T-helper 2 cell treated with Interferon-gamma antibody and Interleukin-4, amounts not matched to agents 5 μg/mL and 100 μg/mL, for 36 hours (primary cell): ENCODE measurements around the gene ZDHHC11.
"Not testable (repeated sequence)": the region's sequence is repeated elsewhere in the genome, so short reads cannot be mapped to it uniquely, and the experiment has no call there.

ENCODE experiments used
- DNase-seq: peaks from one replicate; pipeline ENCODE4 v3.0.0; 2021; ENCODE audit warnings: low spot score
- H3K27ac Mint-ChIP-seq: one replicate; pipeline ENCODE4 v1.8.0; 2021; ENCODE audit warnings: mild to moderate bottlenecking, mixed read lengths
- H3K27me3 Mint-ChIP-seq: one replicate; pipeline ENCODE4 v1.8.0; 2021; ENCODE audit warnings: low read depth, mixed read lengths
- H3K36me3 Mint-ChIP-seq: one replicate; pipeline ENCODE4 v1.8.0; 2021; ENCODE audit warnings: low read depth, mixed read lengths
- H3K4me1 Mint-ChIP-seq: one replicate; pipeline ENCODE4 v1.8.0; 2021; ENCODE audit warnings: low read depth, mixed read lengths
- H3K4me3 Mint-ChIP-seq: one replicate; pipeline ENCODE4 v1.8.0; 2022; ENCODE audit warnings: mild to moderate bottlenecking, moderate library complexity, mixed read lengths
- H3K9me3 Mint-ChIP-seq: one replicate; pipeline ENCODE4 v1.8.0; 2021; ENCODE audit warnings: mixed read lengths

ZDHHC11 gene

DNA sequence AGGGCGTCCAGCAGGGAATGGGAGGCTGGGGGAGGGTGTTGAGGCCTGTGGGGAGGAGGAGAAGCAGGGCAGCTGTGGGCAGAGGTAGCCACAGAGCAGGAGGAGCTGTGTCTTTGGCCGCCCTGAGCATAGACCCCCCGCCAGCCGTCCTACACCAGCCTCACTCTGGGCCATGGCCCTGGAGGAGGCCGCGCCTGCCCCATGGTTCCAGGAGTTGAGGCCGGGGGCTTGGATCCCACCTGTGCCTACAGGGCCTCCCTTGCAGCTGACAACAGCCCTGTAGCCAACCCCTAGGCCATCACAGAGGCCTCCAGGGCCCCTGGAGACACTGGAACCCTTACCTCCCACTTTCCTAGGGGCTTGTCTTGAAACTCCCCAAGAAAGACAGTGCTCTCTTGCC is 3.0 kb downstream of the ZDHHC11 start:
- H3K36me3 Mint-ChIP-seq, DNase-seq, H3K27me3 Mint-ChIP-seq, H3K27ac Mint-ChIP-seq, H3K9me3 Mint-ChIP-seq, H3K4me3 Mint-ChIP-seq, H3K4me1 Mint-ChIP-seq: not testable (repeated sequence)

- H3K27ac Mint-ChIP-seq, H3K4me3 Mint-ChIP-seq, H3K4me1 Mint-ChIP-seq: not testable (repeated sequence)
Measured at GRCh38 chr5:847212-847611, 3.6 kb downstream of the ZDHHC11 start.

GRCh38 chr5:846602-847091 is 4.1 kb downstream of the ZDHHC11 start:
- not testable (repeated sequence) for H3K4me1 Mint-ChIP-seq, H3K27ac Mint-ChIP-seq, H3K4me3 Mint-ChIP-seq, H3K27me3 Mint-ChIP-seq, H3K9me3 Mint-ChIP-seq, H3K36me3 Mint-ChIP-seq
- peak; percentile 17 for DNase-seq

More at GRCh38 chr5:847212-847611, 3.6 kb downstream of the ZDHHC11 start:
- DNase-seq, H3K36me3 Mint-ChIP-seq, H3K9me3 Mint-ChIP-seq, H3K27me3 Mint-ChIP-seq: not testable (repeated sequence)

DNA sequence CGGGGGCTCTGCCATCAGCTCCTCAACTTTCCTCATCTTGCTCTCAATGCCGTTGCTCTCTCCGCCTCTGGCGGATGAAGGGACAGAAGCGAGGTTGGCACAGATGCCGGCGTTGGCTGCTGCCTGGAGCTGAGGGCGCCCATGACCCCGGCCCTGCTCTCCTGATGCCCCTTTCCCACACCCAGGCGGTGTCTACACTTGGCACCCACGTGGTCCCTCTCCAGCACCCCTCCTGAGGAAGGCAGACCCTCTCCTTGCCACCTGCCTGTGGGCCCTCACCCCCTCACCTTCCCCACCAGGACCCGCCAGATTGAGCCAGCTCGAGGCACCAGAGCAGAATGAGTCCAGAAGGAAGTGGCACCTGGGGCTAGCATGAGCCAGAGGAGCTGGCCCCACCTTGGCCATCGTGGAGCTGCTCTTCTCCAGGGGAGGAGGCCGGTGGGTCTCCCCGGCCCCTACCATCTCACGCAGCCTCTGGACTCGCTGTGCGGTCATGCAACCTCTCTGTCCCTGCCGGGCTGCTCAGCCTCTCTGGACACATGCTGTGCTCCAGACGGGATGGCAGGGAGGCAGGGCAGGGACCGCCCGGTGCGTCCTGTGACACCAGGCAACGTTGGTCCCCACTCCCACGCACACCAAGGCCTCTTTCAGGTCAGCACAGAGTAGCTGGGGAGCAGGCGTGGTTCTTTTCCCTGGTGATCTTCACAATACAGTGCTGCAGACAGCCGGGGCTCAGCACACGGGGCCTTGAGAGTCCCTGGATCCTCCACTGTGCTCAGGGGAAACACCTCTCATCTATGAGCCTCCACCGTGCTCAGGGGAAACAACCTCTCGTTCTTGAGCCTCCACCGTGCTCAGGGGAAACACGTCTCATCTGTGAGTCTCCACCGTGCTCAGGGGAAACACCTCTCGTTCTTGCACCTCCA is 4.8 kb downstream of the ZDHHC11 start:
- not testable (repeated sequence) for H3K4me1 Mint-ChIP-seq, H3K27ac Mint-ChIP-seq, H3K4me3 Mint-ChIP-seq, DNase-seq, H3K9me3 Mint-ChIP-seq, H3K27me3 Mint-ChIP-seq, H3K36me3 Mint-ChIP-seq

- DNase-seq, H3K4me1 Mint-ChIP-seq, H3K27me3 Mint-ChIP-seq, H3K36me3 Mint-ChIP-seq, H3K27ac Mint-ChIP-seq, H3K9me3 Mint-ChIP-seq, H3K4me3 Mint-ChIP-seq: not testable (repeated sequence)
Measured at GRCh38 chr5:845031-845675, 5.6 kb downstream of the ZDHHC11 start.

- not testable (repeated sequence) for DNase-seq, H3K36me3 Mint-ChIP-seq, H3K27ac Mint-ChIP-seq, H3K9me3 Mint-ChIP-seq, H3K4me1 Mint-ChIP-seq, H3K4me3 Mint-ChIP-seq, H3K27me3 Mint-ChIP-seq
Measured at GRCh38 chr5:844426-844825, 6.4 kb downstream of the ZDHHC11 start.

- H3K36me3 Mint-ChIP-seq, H3K27me3 Mint-ChIP-seq, H3K9me3 Mint-ChIP-seq, H3K4me3 Mint-ChIP-seq, H3K4me1 Mint-ChIP-seq, DNase-seq, H3K27ac Mint-ChIP-seq: not testable (repeated sequence)
Measured at GRCh38 chr5:843926-844325, 6.9 kb downstream of the ZDHHC11 start.

- not testable (repeated sequence) for DNase-seq, H3K4me1 Mint-ChIP-seq, H3K36me3 Mint-ChIP-seq, H3K27ac Mint-ChIP-seq, H3K27me3 Mint-ChIP-seq, H3K4me3 Mint-ChIP-seq, H3K9me3 Mint-ChIP-seq
Measured at GRCh38 chr5:843371-843770, 7.4 kb downstream of the ZDHHC11 start.

DNA sequence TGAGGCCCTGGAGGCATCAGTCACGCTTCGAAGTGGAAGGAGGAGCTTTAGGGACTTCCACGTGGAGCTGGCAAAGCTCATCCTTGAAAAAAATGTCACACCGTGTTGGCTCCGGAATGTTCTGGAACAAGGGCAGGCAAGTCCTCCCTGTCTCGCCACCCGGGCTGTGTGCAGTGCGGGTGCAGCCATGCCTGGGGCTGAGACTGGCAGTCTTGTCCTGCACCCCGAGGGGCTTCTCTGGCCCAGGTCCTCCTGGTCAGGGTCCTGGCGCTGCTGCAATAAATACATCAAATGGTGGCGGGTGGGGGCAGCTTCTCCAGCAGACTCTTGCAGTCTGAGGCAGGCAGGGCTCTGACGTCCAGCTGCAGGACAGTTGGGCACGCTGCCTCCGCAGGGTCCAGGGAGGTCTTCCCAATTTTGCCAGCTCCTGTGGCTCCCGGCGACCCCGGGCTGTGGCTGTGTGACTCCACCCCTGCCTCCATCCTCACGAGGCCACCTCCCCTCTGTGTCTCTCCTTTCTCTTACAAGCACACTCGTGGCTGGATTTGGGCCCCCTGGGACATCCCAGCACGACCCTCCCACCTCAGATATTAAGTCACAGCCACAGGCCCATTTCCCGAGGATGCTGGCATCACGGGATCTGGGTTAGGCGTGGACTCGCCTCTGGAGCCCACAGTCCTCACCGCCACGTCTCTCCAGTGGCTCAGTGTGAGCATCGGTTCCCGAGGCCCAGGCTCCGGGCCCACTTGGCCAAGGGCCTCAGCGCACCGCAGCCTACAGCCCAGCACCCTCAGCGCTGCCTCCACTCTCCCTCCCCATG is 8.2 kb downstream of the ZDHHC11 start:
- H3K27ac Mint-ChIP-seq, H3K4me1 Mint-ChIP-seq, H3K27me3 Mint-ChIP-seq, H3K36me3 Mint-ChIP-seq, DNase-seq, H3K9me3 Mint-ChIP-seq, H3K4me3 Mint-ChIP-seq: not testable (repeated sequence)

- not testable (repeated sequence) for H3K4me3 Mint-ChIP-seq, H3K27me3 Mint-ChIP-seq, H3K36me3 Mint-ChIP-seq, H3K4me1 Mint-ChIP-seq, DNase-seq, H3K27ac Mint-ChIP-seq, H3K9me3 Mint-ChIP-seq
Measured at GRCh38 chr5:841531-842401, 9.0 kb downstream of the ZDHHC11 start.

GRCh38 chr5:840974-841435 is 9.8 kb downstream of the ZDHHC11 start:
- not testable (repeated sequence) for DNase-seq, H3K9me3 Mint-ChIP-seq, H3K4me1 Mint-ChIP-seq, H3K27ac Mint-ChIP-seq, H3K27me3 Mint-ChIP-seq, H3K4me3 Mint-ChIP-seq, H3K36me3 Mint-ChIP-seq

GRCh38 chr5:840118-840973 is 10.4 kb downstream of the ZDHHC11 start:
- DNase-seq, H3K27me3 Mint-ChIP-seq, H3K27ac Mint-ChIP-seq, H3K36me3 Mint-ChIP-seq, H3K9me3 Mint-ChIP-seq, H3K4me3 Mint-ChIP-seq, H3K4me1 Mint-ChIP-seq: not testable (repeated sequence)
